CD4-positive, alpha-beta T cell treated with Interleukin-15 for 4 hours (primary cell): ENCODE measurements around the gene PSPN.

Experiments
- DNase-seq: peaks from one replicate; pipeline ENCODE4 v3.0.0-alpha.2; 2020; ENCODE audit warnings: low spot score

The PSPN gene, protein sequence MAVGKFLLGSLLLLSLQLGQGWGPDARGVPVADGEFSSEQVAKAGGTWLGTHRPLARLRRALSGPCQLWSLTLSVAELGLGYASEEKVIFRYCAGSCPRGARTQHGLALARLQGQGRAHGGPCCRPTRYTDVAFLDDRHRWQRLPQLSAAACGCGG

DNA sequence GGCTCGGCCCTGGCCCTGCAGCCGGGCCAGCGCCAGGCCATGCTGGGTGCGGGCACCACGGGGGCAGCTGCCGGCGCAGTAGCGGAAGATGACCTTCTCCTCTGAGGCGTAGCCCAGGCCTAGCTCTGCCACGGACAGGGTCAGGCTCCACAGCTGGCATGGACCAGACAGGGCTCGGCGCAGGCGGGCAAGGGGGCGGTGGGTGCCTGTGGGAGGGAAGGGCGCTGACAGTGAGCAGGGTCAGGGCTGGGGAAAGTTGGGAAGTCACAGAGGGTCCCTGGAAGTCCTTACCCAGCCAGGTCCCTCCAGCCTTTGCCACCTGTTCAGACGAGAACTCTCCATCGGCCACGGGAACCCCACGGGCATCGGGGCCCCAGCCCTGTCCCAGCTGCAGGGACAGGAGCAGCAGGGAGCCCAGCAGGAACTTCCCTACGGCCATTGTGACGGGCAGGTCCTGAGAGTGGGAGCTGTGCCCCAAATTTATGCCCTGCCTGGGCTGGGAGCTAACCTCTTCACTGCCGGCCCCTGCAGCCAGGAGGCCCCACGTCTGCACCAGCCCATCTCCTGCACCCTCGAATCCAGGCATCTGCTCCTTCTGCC lies at the start of gene PSPN:
Gene PSPN, minus strand, starts transcription at position 523 of the 600 bp plus-strand sequence. Its CDS starts 84 bp downstream, at position 439.
- DNase-seq: no peak

DNA sequence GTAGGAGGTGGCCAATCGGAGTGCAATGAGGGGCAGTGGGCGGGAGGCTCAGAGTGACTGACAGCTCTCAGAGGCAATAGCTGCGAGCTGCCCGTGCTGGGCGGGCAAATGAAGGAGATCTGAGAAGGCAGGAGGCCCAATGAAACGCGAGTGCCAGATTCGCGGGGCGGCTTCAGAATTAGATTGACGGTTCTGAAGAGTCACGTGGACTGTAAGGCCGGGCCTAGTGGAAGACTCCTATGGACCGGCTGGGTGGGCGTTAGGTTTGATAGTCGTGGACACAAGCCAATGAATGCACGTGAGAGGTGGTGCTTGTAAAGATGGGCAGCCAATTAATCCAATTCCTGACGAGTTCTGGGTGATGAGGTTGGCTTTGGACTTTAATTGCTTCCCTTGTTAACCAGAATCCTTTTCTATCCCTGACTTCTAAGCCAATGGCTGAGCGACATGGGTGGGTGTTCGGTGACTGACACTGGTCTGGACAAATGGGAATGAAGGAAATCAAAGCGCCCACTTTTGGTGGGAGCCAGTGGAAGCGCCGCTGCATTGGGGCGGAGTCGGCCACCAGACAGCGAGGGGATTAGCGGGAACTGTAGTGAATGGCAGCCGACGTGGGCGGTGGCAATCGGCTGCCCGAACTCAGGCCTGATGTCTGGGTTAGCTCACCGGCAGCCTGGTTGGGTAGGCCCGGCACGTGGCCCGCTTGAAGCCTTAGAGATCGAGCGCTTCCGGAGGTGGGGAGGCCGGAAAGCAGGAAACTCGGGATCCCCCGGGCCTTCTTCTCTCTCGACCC lies 49.4 kb upstream of the PSPN start:
- DNase-seq: peak; percentile 100

DNA sequence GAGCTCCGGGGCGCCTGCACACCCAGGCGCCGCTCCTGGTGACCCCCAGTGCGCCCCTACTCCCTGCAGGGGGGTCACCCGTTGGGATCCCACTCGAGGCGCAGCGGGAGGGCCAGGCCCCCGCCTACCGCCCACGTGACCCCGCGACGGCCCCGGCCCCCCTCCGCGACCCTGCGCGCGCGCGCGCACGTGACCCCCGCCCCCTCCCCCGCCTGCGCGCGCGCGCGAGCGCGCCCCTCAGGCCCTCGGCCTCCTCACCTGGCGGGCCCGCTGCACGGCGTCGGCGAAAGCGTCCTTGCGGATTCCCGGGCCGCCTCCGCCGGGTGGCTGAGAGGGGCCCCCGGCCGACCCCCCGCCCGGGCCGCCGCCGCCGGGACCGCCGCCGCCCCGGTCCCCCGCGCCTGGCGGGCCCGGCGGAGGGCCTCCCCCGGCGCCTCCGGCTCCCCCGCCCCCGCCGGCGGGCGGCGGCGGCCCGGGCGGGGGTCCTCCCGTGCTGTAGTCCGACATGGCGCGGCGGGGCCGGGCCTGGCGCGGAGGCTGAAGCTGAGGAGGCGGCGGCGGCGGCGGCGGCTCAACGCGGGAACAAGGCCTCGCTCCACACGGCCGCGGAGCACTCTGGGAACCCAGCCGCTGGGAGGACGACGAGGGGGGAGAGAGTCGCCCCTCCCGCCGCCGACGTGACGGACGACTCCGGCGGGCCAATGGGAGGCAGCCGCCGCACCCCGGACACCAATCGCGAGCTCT lies 48.6 kb upstream of the PSPN start, which contains the start of gene KHSRP:
Gene KHSRP, minus strand, starts transcription at position 617 of the 744 bp plus-strand sequence. Its CDS starts 110 bp downstream, at position 507.
- peak; percentile 4 for DNase-seq

GRCh38 chr19:6423499-6424194 lies 47.9 kb upstream of the PSPN start:
- DNase-seq: peak; percentile 6

- no peak for DNase-seq
Observed at GRCh38 chr19:6421075-6422014, 45.6 kb upstream of the PSPN start.

GRCh38 chr19:6418562-6418932 lies 42.8 kb upstream of the PSPN start:
- no peak for DNase-seq

- no peak for DNase-seq
Observed at GRCh38 chr19:6417713-6418561, 42.2 kb upstream of the PSPN start.

GRCh38 chr19:6416658-6417405 lies 41.1 kb upstream of the PSPN start:
- no peak for DNase-seq

- no peak for DNase-seq
Observed at GRCh38 chr19:6415591-6416190, 40.0 kb upstream of the PSPN start.

DNA sequence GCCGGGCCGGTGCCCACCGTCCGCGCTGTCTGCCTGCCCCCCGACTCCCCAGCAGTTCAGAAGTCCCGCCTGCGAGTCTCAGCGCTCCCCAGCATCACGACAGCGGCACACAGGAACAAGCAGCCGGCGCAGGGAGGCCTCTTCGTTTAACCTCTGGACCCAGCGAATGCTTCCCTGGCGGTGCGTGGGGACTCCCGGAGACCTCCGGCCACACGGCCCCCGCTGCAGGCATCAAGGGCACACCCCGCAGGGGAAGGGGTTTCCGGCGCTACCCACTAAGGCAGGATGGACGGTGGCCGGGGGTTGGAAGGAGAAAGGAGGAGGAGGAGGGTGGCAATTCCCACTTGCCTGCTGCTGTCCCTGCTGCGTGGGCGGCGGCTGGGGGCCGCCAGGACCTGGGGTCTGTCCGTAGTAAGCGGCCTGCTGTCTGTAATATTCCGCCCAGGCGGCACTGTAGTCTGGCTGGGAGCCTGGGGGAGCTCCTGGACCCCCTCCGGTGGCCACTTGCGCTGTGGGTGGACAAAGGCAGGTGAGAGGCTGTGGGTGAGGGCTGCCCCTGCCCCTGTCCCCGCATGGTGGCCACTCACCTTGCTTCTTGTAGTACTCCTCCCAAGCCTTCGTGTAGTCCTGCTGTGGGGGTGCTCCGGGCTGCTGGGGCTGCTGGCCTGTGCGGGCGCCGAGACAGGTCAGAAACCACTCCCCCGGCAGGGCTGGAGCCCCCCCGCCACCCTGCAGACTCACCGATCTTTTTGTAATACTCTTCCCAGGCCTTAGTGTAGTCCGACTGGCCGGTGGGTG lies 39.3 kb upstream of the PSPN start:
- DNase-seq: no peak

DNA sequence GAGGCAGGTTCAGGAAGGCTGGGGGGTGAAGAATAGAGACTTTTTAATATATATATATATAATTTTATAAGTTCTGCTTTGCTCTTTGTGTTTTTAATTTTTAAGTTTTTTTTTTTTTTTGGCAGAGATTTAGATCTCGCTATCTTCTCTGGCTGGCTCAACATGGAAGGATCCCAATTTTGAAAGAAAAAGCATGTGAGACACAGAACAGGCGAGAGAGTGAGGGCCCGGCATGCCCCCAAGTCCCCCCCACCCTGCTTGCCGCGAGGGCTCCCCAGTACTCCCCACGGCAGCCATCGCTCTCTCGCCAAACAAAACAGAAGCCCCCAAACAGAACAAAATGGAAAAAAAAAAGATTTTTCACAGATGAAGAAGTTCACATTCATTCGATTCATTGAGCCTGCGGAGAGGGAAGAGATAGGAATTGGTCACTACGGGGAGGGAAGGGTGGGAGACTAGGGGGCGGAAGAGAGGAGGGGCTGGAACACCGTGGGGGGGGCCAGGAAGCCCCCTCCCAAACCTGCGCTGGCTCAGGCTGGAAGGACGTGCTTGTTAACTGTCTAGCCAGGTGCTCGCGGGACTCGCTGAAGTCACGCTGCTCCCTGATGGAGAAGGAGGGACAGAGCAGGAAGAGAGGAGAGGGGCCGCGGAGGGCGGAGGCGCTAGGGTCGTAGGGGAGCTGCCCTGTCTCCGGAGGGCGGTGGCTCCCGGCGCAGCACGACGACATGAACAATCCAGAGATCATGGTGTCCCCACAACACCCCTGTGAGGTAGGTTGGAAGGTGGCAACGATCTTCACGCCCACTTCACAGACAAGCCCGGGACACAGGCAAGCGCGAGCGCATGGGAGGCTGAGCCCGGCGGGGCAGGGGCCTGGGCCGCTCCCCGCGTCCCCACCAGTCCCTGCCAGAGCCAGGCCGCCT lies 38.2 kb upstream of the PSPN start:
- DNase-seq: no peak

- DNase-seq: no peak
Observed at GRCh38 chr19:6413291-6413690, 37.6 kb upstream of the PSPN start.

- peak; percentile 43 for DNase-seq
Observed at GRCh38 chr19:6412447-6413091, 36.8 kb upstream of the PSPN start.

GRCh38 chr19:6412061-6412446 lies 36.3 kb upstream of the PSPN start:
- no peak for DNase-seq

DNA sequence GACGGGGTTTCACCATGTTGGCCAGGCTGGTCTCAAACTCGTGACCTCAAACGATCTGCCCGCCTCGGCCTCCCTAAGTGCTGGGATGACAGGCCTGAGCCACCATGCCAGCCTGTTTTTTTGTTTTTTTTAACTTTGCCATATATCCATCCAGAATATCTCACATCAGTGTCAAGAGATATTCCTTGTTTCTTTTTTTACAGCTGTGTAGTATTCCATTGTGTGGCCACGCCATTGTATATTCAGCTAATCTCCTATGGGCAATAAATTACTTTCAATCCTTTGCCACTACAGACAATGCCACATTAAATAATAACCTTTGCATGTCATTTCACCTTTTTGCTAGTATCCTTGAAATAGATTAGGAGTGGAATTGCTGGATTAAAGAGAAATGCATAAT lies 33.6 kb upstream of the PSPN start:
- no peak for DNase-seq

DNA sequence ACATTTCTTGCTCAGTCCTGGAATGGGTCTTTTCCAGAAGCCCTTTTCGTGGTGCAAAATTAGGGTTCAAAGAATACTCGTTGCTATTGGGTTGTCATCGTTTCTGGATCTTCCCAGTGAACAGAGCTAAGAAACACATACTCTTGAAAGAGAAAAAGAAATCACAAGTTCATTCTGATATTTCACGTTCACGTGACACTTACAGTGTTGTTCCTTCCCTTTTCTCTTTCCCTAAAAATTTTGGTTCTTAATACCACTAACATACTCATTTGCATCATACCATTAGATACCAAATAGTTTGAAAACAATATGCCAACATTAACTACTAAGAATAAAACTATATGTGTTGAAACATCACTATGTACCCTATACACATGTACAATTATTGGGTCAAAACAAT lies 30.7 kb upstream of the PSPN start:
- no peak for DNase-seq
